K562 (cell line): ENCODE data around the gene SLC1A4. TPM values are rescaled to one million over a fixed set of nuclear protein-coding genes. Genes with fewer than 3 reads are reported as not detected.

Experiments
- ATAC-seq: fragments of 200-7000 bp; cut with Tn5 transposase; 3 replicates; pipeline ENCODE4 v1.9.1; 2020; ENCODE audit warnings: moderate library complexity
- BruUV-seq: library from RNA; stranded (reverse); fragments of 400-500 nt; replicated peaks from 2 replicates; lab custom pipeline; 2021; lab: Mats Ljungman, UMichigan
- CTCF ChIA-PET: fragments of 300-600 bp; formaldehyde crosslinking; extraction: SDS; loops from one replicate; lab custom pipeline; 2021; ENCODE audit warnings: low intra/inter-chr PET ratio; lab: Yijun Ruan, JAX
- POLR2A ChIA-PET: fragments of 300-600, 350-650 bp; sonication (Branson Sonifier 250); formaldehyde crosslinking; extraction: SDS; loops from one replicate; lab custom pipeline; 2021; ENCODE audit warnings: antibody characterized with exemption, inconsistent platforms; lab: Yijun Ruan, JAX
- DNase-seq, 4 experiments: peaks; one replicate each; pipeline versions ENCODE4 v3.0.0 to v3.0.0-alpha.2; 2011 to 2018; ENCODE audit warnings: low spot score in 3 of 4, mixed read lengths in 3 of 4; ENCODE audit errors: extremely low read depth in 1 of 4
- FAIRE-seq: peaks from 2 replicates; lab custom pipeline; 2011; peaks lifted over from hg19 to GRCh38; lab: Jason Lieb, UNC
- H2AFZ ChIP-seq: 2 replicates; pipeline ENCODE4 v1.6.0; 2011; ENCODE audit warnings: low read depth, low read length, control low read depth, inconsistent platforms
- H3K27ac ChIP-seq: fragments of 200-600 bp; 3 replicates; pipeline ENCODE4 v1.8.0; 2011; ENCODE audit warnings: low read depth, mild to moderate bottlenecking, control low read depth, inconsistent platforms, low read length, moderate library complexity, mixed read lengths; ENCODE audit errors: extremely low read depth
- H3K27me3 ChIP-seq, 2 experiments: fragments of 300-600 bp in 1 of 2; 2 replicates in 1 of 2; 3 replicates in 1 of 2; pipeline versions ENCODE4 v1.6.0 to v1.8.0; 2011; ENCODE audit warnings: inconsistent platforms in 2 of 2, low read length in 2 of 2, mild to moderate bottlenecking in 1 of 2, mixed read lengths in 1 of 2, moderate library complexity in 1 of 2; ENCODE audit not compliant: control insufficient read depth in 2 of 2, insufficient read depth in 2 of 2
- H3K36me3 ChIP-seq: fragments of 300-600 bp; 3 replicates; pipeline ENCODE4 v1.8.0; 2011; ENCODE audit warnings: mild to moderate bottlenecking, low read length, inconsistent platforms; ENCODE audit not compliant: control insufficient read depth, insufficient read depth
- H3K4me1 ChIP-seq, 2 experiments: fragments of 200-600 bp in 1 of 2; replicated peaks in 1 of 2; 2 replicates in 1 of 2; 3 replicates in 1 of 2; pipeline versions ENCODE4 v1.5.1 to v1.8.0; 2011; ENCODE audit warnings: inconsistent platforms in 2 of 2, low read length in 2 of 2, mild to moderate bottlenecking in 1 of 2, mixed read lengths in 1 of 2, moderate library complexity in 1 of 2; ENCODE audit not compliant: control insufficient read depth in 2 of 2, insufficient read depth in 2 of 2
- H3K4me2 ChIP-seq: 2 replicates; pipeline ENCODE4 v1.6.1; 2011; ENCODE audit warnings: low read length, control low read depth, inconsistent platforms, mixed read lengths; ENCODE audit not compliant: insufficient read depth
- H3K4me3 ChIP-seq: fragments of 200-600 bp; sonication (generic), shearing (Covaris generic); 2 replicates; pipeline ENCODE4 v1.5.1; 2016; ENCODE audit warnings: control low read depth, inconsistent platforms
- H3K79me2 ChIP-seq: fragments of 200-600 bp; 3 replicates; pipeline ENCODE4 v1.8.0; 2011; ENCODE audit warnings: low read length, inconsistent platforms; ENCODE audit not compliant: control insufficient read depth, insufficient read depth
- H3K9ac ChIP-seq, 2 experiments: 2 replicates each; pipeline versions ENCODE4 v1.6.0 to v1.6.1; 2011; ENCODE audit warnings: low read depth in 2 of 2, low read length in 2 of 2, control low read depth in 1 of 2, inconsistent platforms in 1 of 2, mild to moderate bottlenecking in 1 of 2, mixed read lengths in 1 of 2; ENCODE audit not compliant: insufficient read depth in 1 of 2
- H3K9me1 ChIP-seq: one replicate; pipeline ENCODE4 v1.6.0; 2011; ENCODE audit warnings: inconsistent platforms, mild to moderate bottlenecking, low read length, moderate library complexity; ENCODE audit not compliant: control insufficient read depth, insufficient read depth
- H3K9me3 ChIP-seq: replicated peaks from 2 replicates; pipeline ENCODE4 v1.5.1; 2011; ENCODE audit warnings: low read depth, low read length, inconsistent platforms; ENCODE audit not compliant: control insufficient read depth, insufficient read depth
- H4K20me1 ChIP-seq: replicated peaks from 2 replicates; pipeline ENCODE4 v1.6.1; 2011; ENCODE audit warnings: low read length, inconsistent platforms, mixed read lengths; ENCODE audit not compliant: control insufficient read depth, insufficient read depth
- CHD4 ChIP-seq: fragments of 200-600 bp; sonication (generic); IDR thresholded peaks from 3 replicates; pipeline ENCODE4 v1.6.1; 2012; ENCODE audit warnings: low read depth, mild to moderate bottlenecking, mixed read lengths, low read length, inconsistent platforms; ENCODE audit not compliant: insufficient read depth, insufficient replicate concordance, poor library complexity, severe bottlenecking
- CREB3L1 ChIP-seq: fragments of 450-650 bp; IDR thresholded peaks from 2 replicates; pipeline ENCODE4 v1.6.1; 2014; ENCODE audit warnings: low read depth, mild to moderate bottlenecking, moderate library complexity, borderline replicate concordance
- HDAC6 ChIP-seq: IDR thresholded peaks from 2 replicates; pipeline ENCODE4 v1.6.1; 2012; ENCODE audit warnings: low read depth, mild to moderate bottlenecking, control low read depth, inconsistent platforms, low read length, moderate library complexity
- NFRKB ChIP-seq: fragments of 450-650 bp; IDR thresholded peaks from 2 replicates; pipeline ENCODE4 v1.6.1; 2016; ENCODE audit warnings: low read depth
- TARDBP ChIP-seq: fragments of 450-650 bp; IDR thresholded peaks from 2 replicates; pipeline ENCODE4 v1.6.1; 2016
- TFE3 ChIP-seq: fragments of 450-650 bp; formaldehyde crosslinking; IDR thresholded peaks from 2 replicates; pipeline ENCODE4 v1.4.0; 2020; ENCODE audit warnings: mild to moderate bottlenecking, mixed read lengths
- ZBTB49 ChIP-seq: sonication (generic); formaldehyde crosslinking; IDR thresholded peaks from 2 replicates; pipeline ENCODE4 v1.8.0; 2022; ENCODE audit warnings: missing genetic modification reagents, mild to moderate bottlenecking, borderline replicate concordance
- ZFP91 ChIP-seq: sonication (generic); formaldehyde crosslinking; IDR thresholded peaks from 2 replicates; pipeline ENCODE4 v1.8.0; 2022; ENCODE audit warnings: mild to moderate bottlenecking, missing genetic modification reagents
- ZNF140 ChIP-seq: fragments of 250-450 bp; sonication (Bioruptor Pico); IDR thresholded peaks from 2 replicates; pipeline ENCODE4 v1.8.0; 2021; ENCODE audit warnings: moderate library complexity, mild to moderate bottlenecking, inconsistent platforms
- ZNF655 ChIP-seq: fragments of 250-450 bp; sonication (Bioruptor Pico); IDR thresholded peaks from 2 replicates; pipeline ENCODE4 v1.5.0; 2021
- WGBS: fragments of 100-300 bp; shearing (Covaris generic); methylation state at CpG from one replicate; pipeline ENCODE4 v1.1.6; 2016; ENCODE audit warnings: low coverage, mixed read lengths; ENCODE audit not compliant: insufficient coverage; ENCODE audit errors: missing lambda C conversion rate; 5-methylcytosine and 5-hydroxymethylcytosine counted together
- in situ Hi-C: fragments of 300-500 bp; cut with MboI; formaldehyde crosslinking; loops from 4 replicates; pipeline ENCODE4 v1.15.0; 2018; ENCODE audit warnings: inconsistent platforms, mixed read lengths
- intact Hi-C: fragments of 100-400 bp; cut with micrococcal nuclease; formaldehyde crosslinking; loops from 2 replicates; pipeline ENCODE4 v1.14.2; 2022
- polyA plus RNA-seq, 8 experiments: library from polyadenylated mRNA; depleted of rRNA in 4 of 8; stranded (reverse) in 5 of 8; unstranded in 3 of 8; fragments of >200 nt; fragmentation: Nextera tagmentation in 2 of 8; fragmentation: Illumina TruSeq in 1 of 8; extraction: Ambion mirVana in 2 of 8; extraction: Trizol in 1 of 8; gene quantifications; 2 replicates each; pipeline versions ENCODE4 v1.2.1 to v1.2.3, GENCODE V29; 2011 to 2014; ENCODE audit warnings: inconsistent platforms in 1 of 8, missing spikeins in 1 of 8
- total RNA-seq, 7 experiments: library from RNA; depleted of rRNA in 6 of 7; stranded (reverse); fragments of >200 nt in 6 of 7; fragmentation: Illumina TruSeq in 2 of 7; extraction: Trizol in 2 of 7; gene quantifications; 2 replicates each; pipeline versions ENCODE4 v1.2.1 to v1.2.3, GENCODE V29; 2011 to 2021; ENCODE audit warnings: low replicate concordance in 1 of 7

SLC1A4 gene
- total and polyA plus RNA-seq, 9 of the 15 experiments (the other 6 are each of a cell fraction or from before 2014, with no cell fraction given) = 4.4 to 24.0 (median 10.9) TPM

GRCh38 chr2:65043001-65043400, 53.8 kb downstream of the SLC1A4 start:
- FAIRE-seq (no peak), DNase-seq (no peak), ATAC-seq (no peak)
- Histone ChIP-seq H3K27ac (no peak overlapping the region), H3K9ac (no peak overlapping the region), H3K79me2 (no peaks in the 10 kb centered on the region), H3K4me2 (no peak overlapping the region), H3K36me3 (no peaks in the 10 kb centered on the region), H2AFZ (no peak overlapping the region), H3K4me3 (no peak overlapping the region), H3K9me1 (no peaks in the 10 kb centered on the region), H3K4me1 (peaks cover 2 to 4% of the 10 kb centered on the region in 2 experiments; a peak in 2 of 5 replicates), H3K9me3 (peaks cover 7% of the 10 kb centered on the region), H4K20me1 (no peaks in the 10 kb centered on the region), H3K27me3 (no peaks in the 10 kb centered on the region)
- WGBS = 37% methylated on average over 2 of the region's 2 CpGs
- BruUV-seq = no TSS peak
- ChIA-PET CTCF (no interaction called here), POLR2A (interaction anchor here (0.5 to 1.6 kb wide), 5 partner anchors 12 to 531 kb away, joined by 3 to 5 read pairs (median 3); no protein-coding TSS in a partner anchor)
- intact Hi-C loops = no loop called here
- in situ Hi-C loops = loop anchor here (5.0 kb wide), 1 partner anchor 126 kb away; no protein-coding TSS in a partner anchor
- TF ChIP-seq TARDBP = no peak
- TF ChIP-seq ZNF655 = no peak
- TF ChIP-seq CHD4 = no peak
- TF ChIP-seq ZFP91 (CRISPR knock-in tag) = no peak
- TF ChIP-seq HDAC6 = no peak
- no peak for TF ChIP-seq ZNF140 (CRISPR knock-in tag)
- TF ChIP-seq ZBTB49 = no peak
- TF ChIP-seq TFE3 (CRISPR knock-in tag) = no peak
- no peak for TF ChIP-seq NFRKB
- TF ChIP-seq CREB3L1 = no peak
